Psoas muscle (tissue), 8 donors: ENCODE measurements around the gene ABCA1. TPM values are rescaled to one million over a fixed set of nuclear protein-coding genes. Genes with fewer than 3 reads are reported as not detected.
"Not testable (repeated sequence)": the region's sequence is repeated elsewhere in the genome, so short reads cannot be mapped to it uniquely, and the experiment has no call there.

Source experiments
- ATAC-seq, 4 donors: fragments of 200-7000 bp; cut with Tn5 transposase; one replicate each; pipeline ENCODE4 v1.9.1; 2020; ENCODE audit warnings: moderate library complexity in 3 of 4, mild to moderate bottlenecking in 2 of 4
- DNase-seq, 2 donors: peaks; one replicate each; pipeline ENCODE4 v3.0.0-alpha.2; 2020
- H3K27ac ChIP-seq: fragments of 200-600 bp; one replicate; pipeline ENCODE4 v1.8.0; 2022
- H3K27me3 ChIP-seq, 3 donors: fragments of 200-600 bp in 1 of 3; one replicate each; pipeline versions ENCODE4 v1.6.1 to v1.8.0; 2013 to 2022; ENCODE audit warnings: low read length in 2 of 3, mild to moderate bottlenecking in 2 of 3, moderate library complexity in 1 of 3; ENCODE audit not compliant: insufficient read depth in 3 of 3
- H3K36me3 ChIP-seq, 2 donors: fragments of 200-600 bp in 1 of 2; one replicate each; pipeline versions ENCODE4 v1.6.1 to v1.8.0; 2013 to 2022; ENCODE audit warnings: low read depth in 1 of 2, mild to moderate bottlenecking in 1 of 2, moderate library complexity in 1 of 2; ENCODE audit not compliant: insufficient read depth in 1 of 2
- H3K4me1 ChIP-seq: fragments of 200-600 bp; one replicate; pipeline ENCODE4 v1.8.0; 2022
- H3K4me3 ChIP-seq: fragments of 200-600 bp; one replicate; pipeline ENCODE4 v1.8.0; 2022; ENCODE audit warnings: mild to moderate bottlenecking
- H3K9me3 ChIP-seq: fragments of 200-600 bp; one replicate; pipeline ENCODE4 v1.8.0; 2022
- CTCF ChIP-seq: fragments of 200-600 bp; IDR thresholded peaks from one replicate; pipeline ENCODE4 v1.8.0; 2022; ENCODE audit warnings: antibody characterized with exemption
- WGBS, 3 donors: extraction: QIAGEN DNeasy Blood & Tissue Kit; methylation state at CpG; one replicate each; pipeline versions ENCODE4 v1.1.6 to v1.1.7; 2013; 5-methylcytosine and 5-hydroxymethylcytosine counted together
- intact Hi-C, 2 donors: fragments of 100-400 bp; cut with DNase I; formaldehyde crosslinking; loops; one replicate each; pipeline versions ENCODE4 v1.11.0 to v1.14.2; 2022
- long read RNA-seq, 2 donors: library from polyadenylated mRNA; unstranded; transcript quantifications; one replicate each; pipeline ENCODE4 v2.0.0, GENCODE V29; 2021
- polyA plus RNA-seq, 3 donors: library from polyadenylated mRNA; stranded (reverse); fragments of 200-250 nt; gene quantifications; one replicate each; pipeline ENCODE4 v1.2.3, GENCODE V29; 2013
- total RNA-seq, 4 donors: library from RNA; stranded (reverse); fragmentation: NEBNext Ultra II Directional in 2 of 4; extraction: Animal tissue kit (Norgen Biotek cat#: 25700) in 2 of 4; gene quantifications; one replicate each; pipeline versions ENCODE4 v1.2.1 to v1.2.4, GENCODE V29; 2021 to 2023
- donor health status: healthy with polysubstance abuse.
- donor health status: DM: no; HTN: no; CAD: no; lungs with moderate emphysema.
- donor health status: Bipolar disorder and iron deficiency.
- donor health status: healthy.
- donor health status: DM: yes; HTN: yes; CAD: no.
- donor health status: DM: no; HTN: no; CAD: no.
- donor health status: DM: no; HTN: no; CAD: no.
- donor health status: DM: yes; HTN: yes; CAD: no.

The ABCA1 gene
- total RNA-seq (10 to 100 TPM in 2 of 4 donors, 1 to 10 TPM in 2; 8.2 to 26.1 (median 16.2) TPM), polyA plus RNA-seq (1 to 10 TPM; 1.9 to 6.3 (median 3.3) TPM)
- long read RNA-seq, donor 1, partial matches to known transcripts, result 1 of 2 reads
- long read RNA-seq, donor 1, other reads (novel, unspliced or antisense), result 1 of 2 reads
- long read RNA-seq, donor 2, partial matches to known transcripts, result 0 of 2 reads
- long read RNA-seq, donor 2, other reads (novel, unspliced or antisense), result 2 of 2 reads

DNA sequence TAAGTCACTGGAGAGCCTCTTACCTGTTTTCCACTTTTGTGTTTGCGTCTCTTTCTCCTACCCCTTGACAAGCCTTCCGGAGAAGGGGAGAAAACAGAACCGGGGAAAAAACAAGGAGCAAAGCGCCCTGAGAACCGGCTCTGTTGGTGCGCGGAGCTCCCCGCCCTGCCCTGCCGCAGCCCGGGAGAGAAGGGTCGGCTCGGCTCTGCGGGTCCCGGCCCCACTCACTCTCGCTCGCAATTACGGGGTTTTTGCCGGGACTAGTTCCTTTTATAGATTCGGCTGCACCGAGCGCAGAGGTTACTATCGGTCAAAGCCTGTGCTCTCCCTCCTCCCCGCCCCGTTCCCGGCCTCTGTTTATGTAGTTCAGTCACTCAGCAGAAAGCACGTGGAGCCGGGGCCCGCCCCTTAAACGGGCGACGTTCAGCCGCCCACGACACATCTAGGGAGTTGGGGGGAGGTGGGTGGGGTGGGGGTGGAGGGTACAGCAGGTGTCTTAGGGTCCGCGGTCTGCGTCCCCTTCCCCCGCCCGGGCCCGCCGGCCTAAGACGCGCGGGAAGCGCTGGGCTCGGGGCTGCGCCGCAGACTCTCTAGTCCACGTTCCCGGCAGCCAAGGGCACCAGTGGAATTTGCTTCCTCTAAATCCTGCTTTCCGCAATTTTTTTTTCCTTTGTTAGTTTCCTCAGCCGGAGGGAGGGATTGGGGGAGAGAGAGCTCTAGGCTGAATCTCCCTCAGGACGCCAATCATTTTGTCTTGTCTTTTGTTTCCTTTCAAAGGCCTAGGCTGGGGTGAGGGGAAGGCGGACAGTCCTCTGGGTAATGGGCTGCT, at the start of gene ABCA1:
Gene ABCA1 (minus strand): TSS at position 244 of the 829 bp plus-strand sequence. CDS start 24,476 bp downstream, outside the sequence.
- intact Hi-C loops, result loop anchor here (1.0 to 10.0 kb wide), 10 partner anchors 39 to 484 kb away; partner anchors contain the start of gene SLC44A1 (in 1 of the 2)
- ATAC-seq (peak; percentile 84 to 91 (median 86)), DNase-seq (peak; percentile 93 to 96)
- Histone ChIP-seq H3K27me3 (no peaks in the 10 kb centered on the region), H3K36me3 (peaks cover 0 to 7% of the 10 kb centered on the region in 2 donors), H3K27ac (peak within 1 kb of the TSS; percentile 89), H3K4me3 (peak within 1 kb of the TSS; percentile 99), H3K9me3 (no peaks in the 10 kb centered on the region), H3K4me1 (peaks cover 18% of the 10 kb centered on the region)
- WGBS, 3 donors, result 2 to 6% (median 5%) methylated on average over 51 to 53 of the region's 53 CpGs
- no peak for TF ChIP-seq CTCF

GRCh38 chr9:104977580-104977979, 49.6 kb upstream of the ABCA1 start:
- H3K36me3 ChIP-seq, result no peaks in the 10 kb centered on the region
- no peaks in the 10 kb centered on the region for H3K9me3 ChIP-seq
- no peaks in the 10 kb centered on the region for H3K27me3 ChIP-seq
- TF ChIP-seq CTCF, result no peak
- DNase-seq, result no peak
- peaks cover 15% of the 10 kb centered on the region for H3K4me1 ChIP-seq
- ATAC-seq, result peak in 1 of 4 donors; percentile 10
- intact Hi-C loops, result loop anchor here in 1 of 2 donors (10.0 kb wide), 1 partner anchor 177 kb away; no protein-coding TSS in a partner anchor
- no peak overlapping the region for H3K4me3 ChIP-seq
- no peak overlapping the region for H3K27ac ChIP-seq

DNA sequence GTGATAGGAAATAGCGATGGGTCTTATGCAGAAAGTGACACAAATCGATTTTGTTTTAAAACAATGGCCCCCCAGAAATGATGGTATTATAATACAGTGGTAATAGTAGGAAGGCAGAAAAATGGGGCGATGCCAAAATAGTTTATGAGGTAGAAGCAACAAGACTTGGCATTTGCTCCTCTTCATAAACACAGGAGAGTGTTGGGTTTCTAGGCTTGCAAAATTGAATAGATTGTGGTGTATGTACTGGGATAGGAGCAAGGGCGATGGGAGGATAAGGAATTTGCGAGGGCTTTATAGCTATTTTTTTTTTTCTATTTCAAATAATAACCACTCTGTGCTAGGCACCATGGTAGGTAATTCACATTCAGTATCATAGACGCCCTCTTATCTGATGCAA, 49.2 kb upstream of the ABCA1 start:
- H3K4me1 ChIP-seq, result peaks cover 15% of the 10 kb centered on the region
- no peaks in the 10 kb centered on the region for H3K27me3 ChIP-seq
- peak in 3 of 4 donors; percentile 37 to 66 (median 50) for ATAC-seq
- no peaks in the 10 kb centered on the region for H3K36me3 ChIP-seq
- intact Hi-C loops, result loop anchor here in 1 of 2 donors (10.0 kb wide), 1 partner anchor 178 kb away; no protein-coding TSS in a partner anchor
- TF ChIP-seq CTCF, result no peak
- 76 to 86% (median 84%) methylated on average over 6 of the region's 6 CpGs for WGBS, 3 donors
- no peak overlapping the region for H3K4me3 ChIP-seq
- H3K9me3 ChIP-seq, result no peaks in the 10 kb centered on the region
- no peak for DNase-seq
- H3K27ac ChIP-seq, result peak overlapping the region; percentile 18

- not testable (repeated sequence) for H3K9me3 ChIP-seq, H3K4me3 ChIP-seq, H3K27me3 ChIP-seq, H3K36me3 ChIP-seq, DNase-seq, ATAC-seq
- intact Hi-C loops, result loop anchor here in 1 of 2 donors (10.0 kb wide), 1 partner anchor 179 kb away; no protein-coding TSS in a partner anchor
- 60 to 87% (median 76%) methylated on average over 7 to 9 of the region's 9 CpGs for WGBS, 3 donors
- H3K4me1 ChIP-seq, result peaks cover 15% of the 10 kb centered on the region
- peak overlapping the region; percentile 18 for H3K27ac ChIP-seq
Measured at GRCh38 chr9:104975966-104976595, 48.1 kb upstream of the ABCA1 start.
